T-cell (primary cell): Measurements from ENCODE around the gene DCPS. TPM values are rescaled to one million over a fixed set of nuclear protein-coding genes. Genes with fewer than 3 reads are reported as not detected.
A peak's percentile ranks its signal among the peaks of the same experiment; 100 is the strongest.
"Not testable (repeated sequence)": the region's sequence is repeated elsewhere in the genome, so short reads cannot be mapped to it uniquely, and the experiment has no call there.

Experiments used
- ATAC-seq, 4 experiments: fragments of 200-7000 bp in 3 of 4; fragments of 150-1000 bp in 1 of 4; cut with Tn5 transposase; replicated peaks in 1 of 4; 1 replicate in 3 of 4; 2 replicates in 1 of 4; pipeline ENCODE4 v1.10.0; 2021; ENCODE audit warnings: moderate library complexity in 3 of 4, mild to moderate bottlenecking in 2 of 4, moderate number of reproducible peaks in 1 of 4
- CTCF ChIA-PET, 2 donors: fragments of 300-600 bp; sonication (Branson Sonifier 250); formaldehyde crosslinking; loops; one replicate each; lab custom pipeline; 2022; ENCODE audit warnings: antibody characterized with exemption in 2 of 2; lab: Charles Lee
- POLR2A ChIA-PET, 2 donors: fragments of 300-600 bp; sonication (Branson Sonifier 250); formaldehyde crosslinking; loops; one replicate each; lab custom pipeline; 2022; ENCODE audit warnings: antibody characterized with exemption in 2 of 2; lab: Charles Lee
- DNase-seq, 35 experiments: peaks; one replicate each; pipeline versions ENCODE4 v3.0.0 to v3.0.0-alpha.2; 2013 to 2023
- H3K27ac ChIP-seq: one replicate; pipeline ENCODE4 v1.5.1; 2013; ENCODE audit warnings: low read length
- H3K27me3 ChIP-seq, 2 experiments: replicated peaks in 1 of 2; 1 replicate in 1 of 2; 2 replicates in 1 of 2; pipeline versions ENCODE4 v1.6.1 to v1.7.0; 2013; ENCODE audit warnings: low read length in 1 of 2, mixed read lengths in 1 of 2; ENCODE audit not compliant: control insufficient read depth in 2 of 2, insufficient read depth in 2 of 2; ENCODE audit errors: extremely low read depth in 1 of 2
- H3K36me3 ChIP-seq, 2 donors: 1 replicate in 1 of 2; 2 replicates in 1 of 2; pipeline versions ENCODE4 v1.6.1 to v1.7.0; 2013; ENCODE audit warnings: low read length in 1 of 2; ENCODE audit not compliant: control insufficient read depth in 2 of 2, insufficient read depth in 1 of 2; ENCODE audit errors: extremely low read depth in 1 of 2
- H3K4me1 ChIP-seq, 2 experiments: 1 replicate in 1 of 2; 2 replicates in 1 of 2; pipeline versions ENCODE4 v1.6.1 to v1.7.0; 2013; ENCODE audit warnings: low read length in 2 of 2, mixed read lengths in 1 of 2; ENCODE audit not compliant: insufficient read depth in 2 of 2, control insufficient read depth in 1 of 2; ENCODE audit errors: extremely low read depth in 1 of 2
- H3K4me3 ChIP-seq, 2 donors: 1 replicate in 1 of 2; 2 replicates in 1 of 2; pipeline versions ENCODE4 v1.5.1 to v1.7.0; 2013; ENCODE audit warnings: mild to moderate bottlenecking in 2 of 2, low read length in 1 of 2, moderate library complexity in 1 of 2; ENCODE audit not compliant: control insufficient read depth in 1 of 2; ENCODE audit errors: extremely low read depth in 1 of 2
- H3K9me3 ChIP-seq: 2 replicates; pipeline ENCODE4 v1.7.0; 2013
- H3K27ac Mint-ChIP-seq, 2 donors: one replicate each; pipeline ENCODE4 v1.8.0; 2020 to 2021; ENCODE audit warnings: mild to moderate bottlenecking in 2 of 2, mixed read lengths in 2 of 2
- H3K27me3 Mint-ChIP-seq, 2 donors: one replicate each; pipeline ENCODE4 v1.8.0; 2021 to 2022; ENCODE audit warnings: mixed read lengths in 2 of 2
- H3K36me3 Mint-ChIP-seq: one replicate; pipeline ENCODE4 v1.8.0; 2021; ENCODE audit warnings: mixed read lengths
- H3K4me1 Mint-ChIP-seq, 3 donors: one replicate each; pipeline ENCODE4 v1.8.0; 2020 to 2022; ENCODE audit warnings: mixed read lengths in 3 of 3, mild to moderate bottlenecking in 1 of 3
- H3K4me3 Mint-ChIP-seq, 3 donors: one replicate each; pipeline ENCODE4 v1.8.0; 2020 to 2022; ENCODE audit warnings: mild to moderate bottlenecking in 3 of 3, mixed read lengths in 3 of 3, moderate library complexity in 3 of 3
- H3K9me3 Mint-ChIP-seq, 3 donors: one replicate each; pipeline ENCODE4 v1.8.0; 2020 to 2022; ENCODE audit warnings: mixed read lengths in 3 of 3
- WGBS: methylation state at CpG from one replicate; pipeline ENCODE4 v1.1.5; 2013; ENCODE audit warnings: missing lambda C conversion rate; ENCODE audit not compliant: insufficient coverage; 5-methylcytosine and 5-hydroxymethylcytosine counted together
- total RNA-seq, 35 experiments: library from RNA in 6 of 35; stranded (reverse) in 6 of 35; fragments of 120-200 nt in 1 of 35; gene quantifications; one replicate each; pipeline versions ENCODE4 v1.2.1 to v1.2.4 and lab custom pipeline; 2013 to 2026

DCPS gene
- total RNA-seq (10 to 100 TPM; 12.4 to 23.7 (median 19.8) TPM), total RNA-seq (lab: John Stamatoyannopoulos, UW) (8.0 to 44.8 (median 23.8) reads per million in 29 experiments)
- total RNA-seq (2013): 14.2 TPM

GRCh38 chr11:126303623-126304456, at the start of gene DCPS:
DCPS (plus strand) TSS chr11:126304060; CDS start chr11:126304081, 21 bp downstream.
- no peaks in the 10 kb centered on the region for H3K9me3 Mint-ChIP-seq
- CTCF ChIA-PET: interaction anchor here (0.5 to 3.2 kb wide), 8 partner anchors 10 to 177 kb away, joined by 3 to 13 read pairs (median 3); partner anchors contain the start of genes FOXRED1 (in 1 of the 2), SRPRA (in 1 of the 2) and TIRAP (in 1 of the 2)
- DNase-seq (peak; percentile 71 to 91 (median 79)), ATAC-seq (peak; percentile 98 to 99 (median 99))
- H3K36me3 ChIP-seq: peaks cover 3 to 16% of the 10 kb centered on the region in 2 donors
- H3K4me1 ChIP-seq: peaks cover 12 to 37% of the 10 kb centered on the region in 2 experiments
- H3K27me3 Mint-ChIP-seq: no peaks in the 10 kb centered on the region
- H3K27me3 ChIP-seq: no peaks in the 10 kb centered on the region
- WGBS: 2% methylated on average over 46 of the region's 61 CpGs
- H3K4me3 Mint-ChIP-seq: peak within 1 kb of the TSS; percentile 85 to 98 (median 90)
- peak within 1 kb of the TSS; percentile 90 for H3K27ac ChIP-seq
- peaks cover 29 to 39% (median 29%) of the 10 kb centered on the region in 3 donors for H3K4me1 Mint-ChIP-seq
- H3K27ac Mint-ChIP-seq: peak within 1 kb of the TSS; percentile 89 to 97
- no peaks in the 10 kb centered on the region for H3K9me3 ChIP-seq
- POLR2A ChIA-PET: interaction anchor here in 1 of 2 donors (1.0 kb wide), 1 partner anchor 35 kb away, joined by 3 read pairs; the partner anchor contains the start of gene FOXRED1
- peak within 1 kb of the TSS; percentile 87 to 96 for H3K4me3 ChIP-seq
- H3K36me3 Mint-ChIP-seq: peaks cover 17% of the 10 kb centered on the region

- no peaks in the 10 kb centered on the region for H3K4me1 Mint-ChIP-seq
- no peak overlapping the region for H3K4me3 Mint-ChIP-seq
- H3K27ac Mint-ChIP-seq: no peak overlapping the region
- ChIA-PET CTCF (no interaction called here), POLR2A (no interaction called here)
- ATAC-seq (no peak), DNase-seq (no peak)
- H3K27me3 Mint-ChIP-seq: no peaks in the 10 kb centered on the region
- H3K36me3 Mint-ChIP-seq: peaks cover 20% of the 10 kb centered on the region
- no peaks in the 10 kb centered on the region for H3K9me3 Mint-ChIP-seq
- H3K4me1 ChIP-seq: no peaks in the 10 kb centered on the region
- H3K36me3 ChIP-seq: peaks cover 10 to 17% of the 10 kb centered on the region in 2 donors
- no peak overlapping the region for H3K4me3 ChIP-seq
- no peaks in the 10 kb centered on the region for H3K27me3 ChIP-seq
- no peaks in the 10 kb centered on the region for H3K9me3 ChIP-seq
- no CpG with 5 or more reads among the region's 1 CpG for WGBS
- no peak overlapping the region for H3K27ac ChIP-seq
These were observed 49.0 kb upstream of the DCPS start for GRCh38 chr11:126254819-126255218.

GRCh38 chr11:126255507-126255906, 48.4 kb upstream of the DCPS start:
- H3K4me1 Mint-ChIP-seq, POLR2A ChIA-PET, H3K4me3 Mint-ChIP-seq, H3K27me3 Mint-ChIP-seq, H3K27me3 ChIP-seq, H3K9me3 Mint-ChIP-seq, H3K27ac Mint-ChIP-seq, DNase-seq, H3K4me3 ChIP-seq, H3K4me1 ChIP-seq, H3K27ac ChIP-seq, H3K9me3 ChIP-seq, ATAC-seq, CTCF ChIA-PET: not testable (repeated sequence)
- 100% methylated on average over 3 of the region's 5 CpGs for WGBS
- H3K36me3 Mint-ChIP-seq: peaks cover 17% of the 10 kb centered on the region
- H3K36me3 ChIP-seq: peaks cover 10 to 17% of the 10 kb centered on the region in 2 donors

- Mint-ChIP-seq H3K36me3 (peaks cover 14% of the 10 kb centered on the region), H3K9me3 (no peaks in the 10 kb centered on the region), H3K4me1 (no peaks in the 10 kb centered on the region), H3K27ac (no peak overlapping the region), H3K4me3 (no peak overlapping the region), H3K27me3 (no peaks in the 10 kb centered on the region)
- H3K27me3 ChIP-seq: no peaks in the 10 kb centered on the region
- H3K9me3 ChIP-seq: no peaks in the 10 kb centered on the region
- POLR2A ChIA-PET: no interaction called here
- H3K36me3 ChIP-seq: peaks cover 10 to 17% of the 10 kb centered on the region in 2 donors
- 100% methylated on average over 2 of the region's 4 CpGs for WGBS
- no peak overlapping the region for H3K4me3 ChIP-seq
- no peak for DNase-seq
- CTCF ChIA-PET: no interaction called here
- no peak for ATAC-seq
- H3K27ac ChIP-seq: no peak overlapping the region
- no peaks in the 10 kb centered on the region for H3K4me1 ChIP-seq
These were observed 47.6 kb upstream of the DCPS start for GRCh38 chr11:126256216-126256615.

GRCh38 chr11:126257144-126257543, 46.7 kb upstream of the DCPS start:
- ATAC-seq (no peak), DNase-seq (no peak)
- H3K9me3 Mint-ChIP-seq: no peaks in the 10 kb centered on the region
- H3K27ac ChIP-seq: no peak overlapping the region
- POLR2A ChIA-PET: no interaction called here
- no peaks in the 10 kb centered on the region for H3K27me3 ChIP-seq
- H3K36me3 ChIP-seq: peaks cover 10 to 20% of the 10 kb centered on the region in 2 donors
- H3K4me1 Mint-ChIP-seq: no peaks in the 10 kb centered on the region
- CTCF ChIA-PET: interaction anchor here in 1 of 2 donors (0.5 to 0.6 kb wide), 2 partner anchors 8 to 13 kb away, joined by 3 to 4 read pairs; no protein-coding TSS in a partner anchor
- no peak overlapping the region for H3K4me3 Mint-ChIP-seq
- H3K4me1 ChIP-seq: no peaks in the 10 kb centered on the region
- H3K27ac Mint-ChIP-seq: peak overlapping the region in 1 of 2 donors; percentile 11
- H3K36me3 Mint-ChIP-seq: peaks cover 13% of the 10 kb centered on the region
- no peaks in the 10 kb centered on the region for H3K9me3 ChIP-seq
- WGBS: no CpG with 5 or more reads among the region's 2 CpGs
- no peaks in the 10 kb centered on the region for H3K27me3 Mint-ChIP-seq
- H3K4me3 ChIP-seq: no peak overlapping the region

- H3K36me3 Mint-ChIP-seq: peaks cover 13% of the 10 kb centered on the region
- WGBS: no CpG with 5 or more reads among the region's 2 CpGs
- no peaks in the 10 kb centered on the region for H3K4me1 ChIP-seq
- H3K9me3 ChIP-seq: no peaks in the 10 kb centered on the region
- no peak overlapping the region for H3K27ac ChIP-seq
- no peaks in the 10 kb centered on the region for H3K9me3 Mint-ChIP-seq
- ChIA-PET CTCF (no interaction called here), POLR2A (interaction anchor here in 1 of 2 donors (0.6 kb wide), 2 partner anchors 8 to 26 kb away, joined by 3 read pairs; no protein-coding TSS in a partner anchor)
- no peaks in the 10 kb centered on the region for H3K4me1 Mint-ChIP-seq
- H3K27ac Mint-ChIP-seq: peak overlapping the region in 1 of 2 donors; percentile 19
- DNase-seq (no peak), ATAC-seq (no peak)
- H3K27me3 Mint-ChIP-seq: no peaks in the 10 kb centered on the region
- H3K4me3 ChIP-seq: no peak overlapping the region
- no peaks in the 10 kb centered on the region for H3K27me3 ChIP-seq
- H3K4me3 Mint-ChIP-seq: no peak overlapping the region
- H3K36me3 ChIP-seq: peaks cover 10 to 26% of the 10 kb centered on the region in 2 donors
These were observed 46.1 kb upstream of the DCPS start for GRCh38 chr11:126257764-126258163.
